ENCODE data around the gene PES1.

The PES1 gene

DNA sequence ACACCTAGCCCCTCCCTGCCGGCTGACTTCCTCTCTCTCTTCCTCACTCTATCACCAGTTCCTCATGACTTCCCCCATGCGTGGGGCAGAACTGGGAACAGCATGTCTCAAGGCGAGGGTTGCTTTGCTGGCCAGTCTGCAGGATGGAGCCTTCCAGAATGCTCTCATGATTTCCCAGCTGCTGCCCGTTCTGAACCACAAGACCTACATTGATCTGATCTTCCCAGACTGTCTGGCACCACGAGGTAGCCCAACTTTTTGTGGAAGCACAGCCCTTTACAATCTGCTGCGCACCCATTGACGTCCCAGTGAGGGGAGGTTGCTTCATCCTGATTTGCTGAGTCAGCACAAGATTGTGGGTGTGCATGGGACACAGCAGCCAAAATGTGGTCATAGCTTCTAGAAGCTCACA is 23.8 kb upstream of the PES1 start:
- Histone ChIP-seq H3K4me3 (ENCODE audit: insufficient read length, low read depth) (no peak overlapping the region), H3K9me3 (ENCODE audit: insufficient read depth, low read length) (no peaks in the 10 kb centered on the region), H3K36me3 (ENCODE audit: insufficient read depth, insufficient read length, low read length) (peaks cover 8% of the 10 kb centered on the region), H3K27me3 (ENCODE audit: insufficient read depth, insufficient read length) (no peaks in the 10 kb centered on the region), H3K4me1 (ENCODE audit: insufficient read depth, insufficient read length) (no peaks in the 10 kb centered on the region), H3K9ac (ENCODE audit: insufficient read length, low read depth) (no peak overlapping the region)
- TF ChIP-seq SUZ12 (IDR thresholded peaks at IDR 0.05; ENCODE audit: extremely low read depth, insufficient read depth, insufficient read length), result no peak
- no peak for TF ChIP-seq ZNF274 (IDR thresholded peaks at IDR 0.05; ENCODE audit: low read depth, low read length)
- no peak for TF ChIP-seq YY1 (IDR thresholded peaks at IDR 0.05; ENCODE audit: insufficient read depth, insufficient read length)
- no peak for DNase-seq (ENCODE audit: low read depth, low spot score)

DNA sequence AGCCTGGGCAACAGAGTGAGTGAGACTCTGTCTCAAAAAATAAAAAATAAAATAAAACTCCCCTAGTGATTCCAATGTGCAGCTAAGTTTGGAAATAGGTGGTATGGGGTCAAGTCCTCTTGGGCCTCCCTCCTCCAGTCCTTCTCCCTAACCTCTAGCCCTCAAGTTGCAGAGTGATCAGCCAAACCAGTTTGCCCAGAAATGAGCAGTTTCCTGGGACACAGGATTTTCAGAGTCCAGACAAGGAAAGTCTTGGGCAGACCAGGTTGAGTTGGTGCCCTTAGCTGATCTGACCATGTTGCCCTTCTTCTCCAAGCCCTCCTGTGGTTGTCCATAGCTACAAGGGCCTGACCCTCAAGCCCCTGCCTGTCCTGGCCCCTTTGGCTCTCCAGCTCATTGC is 23.2 kb upstream of the PES1 start:
- Histone ChIP-seq H3K4me3 (ENCODE audit: insufficient read length, low read depth) (no peak overlapping the region), H3K9me3 (ENCODE audit: insufficient read depth, low read length) (no peaks in the 10 kb centered on the region), H3K4me1 (ENCODE audit: insufficient read depth, insufficient read length) (no peaks in the 10 kb centered on the region), H3K27me3 (ENCODE audit: insufficient read depth, insufficient read length) (no peaks in the 10 kb centered on the region), H3K36me3 (ENCODE audit: insufficient read depth, insufficient read length, low read length) (peaks cover 10% of the 10 kb centered on the region), H3K9ac (ENCODE audit: insufficient read length, low read depth) (no peak overlapping the region)
- no peak for DNase-seq (ENCODE audit: low read depth, low spot score)
- TF ChIP-seq ZNF274 (IDR thresholded peaks at IDR 0.05; ENCODE audit: low read depth, low read length) (no peak), YY1 (IDR thresholded peaks at IDR 0.05; ENCODE audit: insufficient read depth, insufficient read length) (no peak), SUZ12 (IDR thresholded peaks at IDR 0.05; ENCODE audit: extremely low read depth, insufficient read depth, insufficient read length) (no peak)

- peaks cover 10% of the 10 kb centered on the region for H3K36me3 ChIP-seq (ENCODE audit: insufficient read depth, insufficient read length, low read length)
- H3K27me3 ChIP-seq (ENCODE audit: insufficient read depth, insufficient read length), result no peaks in the 10 kb centered on the region
- TF ChIP-seq ZNF274 (IDR thresholded peaks at IDR 0.05; ENCODE audit: low read depth, low read length) (no peak), YY1 (IDR thresholded peaks at IDR 0.05; ENCODE audit: insufficient read depth, insufficient read length) (no peak), SUZ12 (IDR thresholded peaks at IDR 0.05; ENCODE audit: extremely low read depth, insufficient read depth, insufficient read length) (no peak)
- H3K4me3 ChIP-seq (ENCODE audit: insufficient read length, low read depth), result no peak overlapping the region
- no peak for DNase-seq (ENCODE audit: low read depth, low spot score)
- no peaks in the 10 kb centered on the region for H3K9me3 ChIP-seq (ENCODE audit: insufficient read depth, low read length)
- H3K9ac ChIP-seq (ENCODE audit: insufficient read length, low read depth), result no peak overlapping the region
- H3K4me1 ChIP-seq (ENCODE audit: insufficient read depth, insufficient read length), result peaks cover 2% of the 10 kb centered on the region
Observed at GRCh38 chr22:30614268-30614667, 22.6 kb upstream of the PES1 start.

DNA sequence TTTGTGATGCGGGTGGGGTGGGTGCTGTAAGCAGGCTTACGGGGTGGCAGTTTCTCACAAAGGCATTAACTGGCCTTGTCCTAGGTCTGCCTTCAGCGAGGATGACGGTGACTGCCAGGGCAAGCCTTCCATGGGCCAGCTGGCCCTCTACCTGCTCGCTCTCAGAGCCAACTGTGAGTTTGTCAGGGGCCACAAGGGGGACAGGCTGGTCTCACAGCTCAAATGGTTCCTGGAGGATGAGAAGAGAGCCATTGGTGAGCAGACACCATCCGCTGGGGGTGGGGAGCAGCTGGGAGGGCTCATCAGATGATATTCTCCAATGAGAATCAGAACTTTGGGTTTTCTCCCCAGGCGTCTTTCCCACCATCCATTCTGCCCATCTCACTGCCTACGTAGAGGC is 21.1 kb upstream of the PES1 start:
- Histone ChIP-seq H3K27me3 (ENCODE audit: insufficient read depth, insufficient read length) (no peaks in the 10 kb centered on the region), H3K4me3 (ENCODE audit: insufficient read length, low read depth) (no peak overlapping the region), H3K9me3 (ENCODE audit: insufficient read depth, low read length) (no peaks in the 10 kb centered on the region), H3K4me1 (ENCODE audit: insufficient read depth, insufficient read length) (peaks cover 2% of the 10 kb centered on the region), H3K9ac (ENCODE audit: insufficient read length, low read depth) (no peak overlapping the region), H3K36me3 (ENCODE audit: insufficient read depth, insufficient read length, low read length) (peaks cover 10% of the 10 kb centered on the region)
- TF ChIP-seq SUZ12 (IDR thresholded peaks at IDR 0.05; ENCODE audit: extremely low read depth, insufficient read depth, insufficient read length), result no peak
- no peak for TF ChIP-seq YY1 (IDR thresholded peaks at IDR 0.05; ENCODE audit: insufficient read depth, insufficient read length)
- TF ChIP-seq ZNF274 (IDR thresholded peaks at IDR 0.05; ENCODE audit: low read depth, low read length), result no peak
- no peak for DNase-seq (ENCODE audit: low read depth, low spot score)

DNA sequence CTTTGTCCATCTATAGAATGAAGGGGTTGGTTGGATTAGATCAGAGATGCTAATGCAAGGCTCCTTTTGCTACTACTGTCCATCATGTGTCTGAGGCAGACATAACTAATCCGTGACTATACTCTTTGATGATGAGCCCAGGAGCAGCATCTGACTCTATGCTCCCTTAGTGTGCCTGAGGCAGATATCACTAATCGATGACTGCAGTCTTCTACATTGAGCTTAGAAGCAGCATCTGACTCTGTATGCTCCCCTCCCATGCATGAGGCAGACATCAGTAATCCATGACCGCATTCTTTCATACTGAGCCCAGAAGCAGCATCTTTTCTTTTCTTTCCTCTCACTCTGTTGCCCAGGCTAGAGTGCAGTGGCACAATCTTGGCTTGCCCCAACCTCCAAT is 19.5 kb upstream of the PES1 start:
- H3K9ac ChIP-seq (ENCODE audit: insufficient read length, low read depth), result no peak overlapping the region
- peaks cover 10% of the 10 kb centered on the region for H3K36me3 ChIP-seq (ENCODE audit: insufficient read depth, insufficient read length, low read length)
- no peak overlapping the region for H3K4me3 ChIP-seq (ENCODE audit: insufficient read length, low read depth)
- H3K4me1 ChIP-seq (ENCODE audit: insufficient read depth, insufficient read length), result peaks cover 2% of the 10 kb centered on the region
- no peak for DNase-seq (ENCODE audit: low read depth, low spot score)
- no peaks in the 10 kb centered on the region for H3K27me3 ChIP-seq (ENCODE audit: insufficient read depth, insufficient read length)
- TF ChIP-seq SUZ12 (IDR thresholded peaks at IDR 0.05; ENCODE audit: extremely low read depth, insufficient read depth, insufficient read length) (no peak), YY1 (IDR thresholded peaks at IDR 0.05; ENCODE audit: insufficient read depth, insufficient read length) (no peak)
- H3K9me3 ChIP-seq (ENCODE audit: insufficient read depth, low read length), result no peaks in the 10 kb centered on the region

GRCh38 chr22:30610299-30610698 is 18.6 kb upstream of the PES1 start:
- no peak overlapping the region for H3K9ac ChIP-seq (ENCODE audit: insufficient read length, low read depth)
- H3K36me3 ChIP-seq (ENCODE audit: insufficient read depth, insufficient read length, low read length), result peaks cover 10% of the 10 kb centered on the region
- H3K9me3 ChIP-seq (ENCODE audit: insufficient read depth, low read length), result no peaks in the 10 kb centered on the region
- peaks cover 2% of the 10 kb centered on the region for H3K4me1 ChIP-seq (ENCODE audit: insufficient read depth, insufficient read length)
- no peaks in the 10 kb centered on the region for H3K27me3 ChIP-seq (ENCODE audit: insufficient read depth, insufficient read length)
- TF ChIP-seq YY1 (IDR thresholded peaks at IDR 0.05; ENCODE audit: insufficient read depth, insufficient read length), result no peak
- TF ChIP-seq ZNF274 (IDR thresholded peaks at IDR 0.05; ENCODE audit: low read depth, low read length), result no peak
- no peak for TF ChIP-seq SUZ12 (IDR thresholded peaks at IDR 0.05; ENCODE audit: extremely low read depth, insufficient read depth, insufficient read length)
- DNase-seq (ENCODE audit: low read depth, low spot score), result no peak
- no peak overlapping the region for H3K4me3 ChIP-seq (ENCODE audit: insufficient read length, low read depth)

DNA sequence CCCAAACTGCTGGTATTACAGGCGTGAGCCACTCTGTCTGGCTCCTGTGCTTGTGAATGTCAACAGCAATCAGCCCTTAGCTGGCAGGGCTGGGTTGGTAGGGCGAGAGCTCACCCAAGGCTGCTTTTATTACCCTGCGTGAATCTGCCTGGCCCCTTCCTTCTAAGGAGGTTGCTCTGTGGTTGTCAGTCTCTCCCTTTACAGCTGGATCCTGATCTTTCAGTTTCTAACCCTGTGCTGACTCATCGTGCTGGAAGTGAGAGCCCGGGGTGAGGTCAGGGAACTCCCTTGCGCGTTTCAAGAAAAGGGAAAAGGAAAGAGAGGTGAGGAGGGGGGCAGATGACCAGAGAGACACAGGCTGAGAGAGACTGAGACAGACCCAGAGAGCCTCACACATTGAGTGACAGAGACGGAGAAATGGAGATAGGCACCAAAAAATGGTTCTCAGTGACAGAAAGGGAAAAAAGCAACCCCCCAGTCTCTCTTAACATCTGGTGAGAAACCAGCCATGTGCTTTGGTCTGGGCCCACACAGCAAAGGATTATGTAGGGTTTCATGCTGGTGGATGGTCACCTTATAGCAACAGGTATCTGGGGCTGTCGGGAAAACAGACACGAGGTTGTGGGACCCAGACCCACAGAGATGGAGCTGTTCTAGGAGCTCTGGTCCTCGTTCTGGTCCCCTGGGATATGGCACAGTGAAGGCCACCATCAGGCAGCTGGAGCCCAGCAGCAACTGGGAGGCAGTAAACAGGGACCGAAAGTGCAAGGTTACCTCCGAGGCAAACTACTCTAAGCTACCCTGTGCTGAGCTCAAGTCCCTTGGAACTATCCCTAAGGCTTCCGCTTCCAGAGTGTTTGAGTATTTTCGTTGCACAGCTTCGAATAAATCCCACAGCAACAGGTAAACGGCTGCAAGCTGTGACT is 17.8 kb upstream of the PES1 start:
- Histone ChIP-seq H3K4me1 (ENCODE audit: insufficient read depth, insufficient read length) (peaks cover 2% of the 10 kb centered on the region), H3K9me3 (ENCODE audit: insufficient read depth, low read length) (no peaks in the 10 kb centered on the region), H3K9ac (ENCODE audit: insufficient read length, low read depth) (peak overlapping the region; percentile 5), H3K4me3 (ENCODE audit: insufficient read length, low read depth) (no peak overlapping the region), H3K27me3 (ENCODE audit: insufficient read depth, insufficient read length) (no peaks in the 10 kb centered on the region), H3K36me3 (ENCODE audit: insufficient read depth, insufficient read length, low read length) (peaks cover 10% of the 10 kb centered on the region)
- no peak for TF ChIP-seq SUZ12 (IDR thresholded peaks at IDR 0.05; ENCODE audit: extremely low read depth, insufficient read depth, insufficient read length)
- TF ChIP-seq YY1 (IDR thresholded peaks at IDR 0.05; ENCODE audit: insufficient read depth, insufficient read length), result no peak
- TF ChIP-seq ZNF274 (IDR thresholded peaks at IDR 0.05; ENCODE audit: low read depth, low read length), result no peak
- no peak for DNase-seq (ENCODE audit: low read depth, low spot score)

Data from NT2/D1 (cell line).